Measurements from ENCODE around the gene SPDYE8.
"Not testable (repeated sequence)": the region's sequence is repeated elsewhere in the genome, so short reads cannot be mapped to it uniquely, and the experiment has no call there.

- not testable (repeated sequence) for TF ChIP-seq EZH2 (IDR thresholded peaks at IDR 0.05; ENCODE audit: insufficient read depth, low read length); CTCF (IDR thresholded peaks at IDR 0.05; ENCODE audit: insufficient read depth, low read depth, low read length)
Observed at GRCh38 chr7:72997447-72997846, 32.1 kb downstream of the SPDYE8 start.
